ENCODE measurements around the gene TYW5. TPM values are rescaled to one million over a fixed set of nuclear protein-coding genes. Genes with fewer than 3 reads are reported as not detected.
A peak's percentile ranks its signal among the peaks of the same experiment; 100 is the strongest.

Gene TYW5
- total RNA-seq, 1 donor from 2014 or later, result 9.2 TPM

DNA sequence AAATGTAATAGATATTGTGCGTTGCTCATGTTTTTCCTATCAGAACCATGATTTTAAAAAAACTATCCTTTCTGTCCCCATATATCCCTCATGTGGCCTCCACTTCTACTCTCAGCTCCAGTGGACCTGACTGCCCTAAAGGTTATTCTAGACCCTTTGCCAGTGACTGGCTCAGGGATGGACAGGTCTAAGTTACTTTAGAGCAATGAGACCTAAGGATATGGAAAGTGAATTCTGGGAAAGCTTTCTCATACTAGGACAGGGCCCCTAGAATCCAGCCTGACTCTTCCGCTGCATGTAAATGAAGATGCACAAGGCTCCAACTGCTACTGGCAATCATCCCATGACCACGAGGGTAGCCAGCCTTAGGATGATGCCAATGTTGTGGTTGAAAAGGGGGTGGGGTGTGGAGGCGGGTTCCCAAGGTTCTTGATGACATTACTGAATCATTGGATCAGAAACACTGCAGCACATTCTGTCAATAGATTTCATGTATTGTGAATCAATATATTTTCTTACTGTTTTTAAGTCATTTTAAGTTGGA, 22.9 kb downstream of the TYW5 start:
- Mint-ChIP-seq H3K9me3 (ENCODE audit: unreplicated experiment) (no peaks in the 10 kb centered on the region), H3K27me3 (ENCODE audit: low read depth, unreplicated experiment) (no peaks in the 10 kb centered on the region), H3K4me1 (ENCODE audit: low read depth, unreplicated experiment) (peaks cover 6% of the 10 kb centered on the region), H3K27ac (ENCODE audit: unreplicated experiment) (peak overlapping the region; percentile 58), H3K4me3 (ENCODE audit: unreplicated experiment) (no peak overlapping the region), H3K36me3 (ENCODE audit: low read depth, unreplicated experiment) (peaks cover 7% of the 10 kb centered on the region)
- Histone ChIP-seq H3K36me3 (ENCODE audit: insufficient read depth, low read length) (peaks cover 12% of the 10 kb centered on the region), H3K9ac (ENCODE audit: low read length) (no peak overlapping the region), H2AFZ (ENCODE audit: low read depth, low read length) (no peak overlapping the region), H3K4me2 (ENCODE audit: low read length) (no peak overlapping the region), H3K4me3 (ENCODE audit: insufficient read depth, low read depth, low read length) (no peak overlapping the region), H3K79me2 (ENCODE audit: insufficient read depth, low read length) (peaks cover 5% of the 10 kb centered on the region), H3K9me3 (ENCODE audit: insufficient read depth, low read depth, low read length) (no peaks in the 10 kb centered on the region), H4K20me1 (ENCODE audit: insufficient read depth, low read length) (peaks cover 4% of the 10 kb centered on the region), H3K27me3 (ENCODE audit: insufficient read depth, low read length) (no peaks in the 10 kb centered on the region), H3K27ac (ENCODE audit: low read depth, low read length) (no peak overlapping the region), H3K4me1 (ENCODE audit: insufficient read depth, low read length) (no peaks in the 10 kb centered on the region)
- DNase-seq (ENCODE audit: low read depth) (peak; percentile 50), FAIRE-seq (no peak)
- TF ChIP-seq CTCF (IDR thresholded peaks at IDR 0.05; ENCODE audit: insufficient read depth, low read depth, low read length) (no peak), EZH2 (IDR thresholded peaks at IDR 0.05; ENCODE audit: insufficient read depth, low read length) (no peak)

DNA sequence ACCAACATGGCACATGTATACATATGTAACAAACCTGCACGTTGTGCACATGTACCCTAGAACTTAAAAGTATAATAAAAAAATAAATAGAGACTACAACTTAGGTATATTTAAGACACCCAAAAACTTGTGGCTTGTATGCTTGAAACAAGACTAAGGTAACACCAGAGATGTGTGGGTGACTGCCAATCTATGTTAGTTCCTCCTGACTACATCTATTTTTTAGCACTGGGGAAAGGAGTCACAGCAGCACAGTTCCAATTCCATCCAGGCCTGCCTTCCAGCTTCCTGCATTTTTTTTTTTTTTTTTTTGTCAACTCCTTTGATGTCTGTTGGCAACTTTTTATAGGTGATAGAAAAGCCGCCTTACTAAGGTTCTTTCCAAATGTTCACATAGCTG, 26.0 kb downstream of the TYW5 start:
- Histone ChIP-seq H3K9ac (ENCODE audit: low read length) (no peak overlapping the region), H3K4me3 (ENCODE audit: insufficient read depth, low read depth, low read length) (no peak overlapping the region), H3K27me3 (ENCODE audit: insufficient read depth, low read length) (no peaks in the 10 kb centered on the region), H3K4me1 (ENCODE audit: insufficient read depth, low read length) (no peaks in the 10 kb centered on the region), H3K9me3 (ENCODE audit: insufficient read depth, low read depth, low read length) (no peaks in the 10 kb centered on the region), H4K20me1 (ENCODE audit: insufficient read depth, low read length) (peaks cover 11% of the 10 kb centered on the region), H3K36me3 (ENCODE audit: insufficient read depth, low read length) (peaks cover 17% of the 10 kb centered on the region), H3K79me2 (ENCODE audit: insufficient read depth, low read length) (peaks cover 30% of the 10 kb centered on the region), H3K27ac (ENCODE audit: low read depth, low read length) (no peak overlapping the region), H2AFZ (ENCODE audit: low read depth, low read length) (no peak overlapping the region), H3K4me2 (ENCODE audit: low read length) (no peak overlapping the region)
- FAIRE-seq, result no peak
- Mint-ChIP-seq H3K36me3 (ENCODE audit: low read depth, unreplicated experiment) (peaks cover 7% of the 10 kb centered on the region), H3K27me3 (ENCODE audit: low read depth, unreplicated experiment) (no peaks in the 10 kb centered on the region), H3K4me3 (ENCODE audit: unreplicated experiment) (no peak overlapping the region), H3K4me1 (ENCODE audit: low read depth, unreplicated experiment) (peaks cover 7% of the 10 kb centered on the region), H3K9me3 (ENCODE audit: unreplicated experiment) (no peaks in the 10 kb centered on the region), H3K27ac (ENCODE audit: unreplicated experiment) (no peak overlapping the region)
- DNase-seq (ENCODE audit: low read depth), result no peak
- TF ChIP-seq EZH2 (IDR thresholded peaks at IDR 0.05; ENCODE audit: insufficient read depth, low read length), result no peak
- TF ChIP-seq CTCF (IDR thresholded peaks at IDR 0.05; ENCODE audit: insufficient read depth, low read depth, low read length), result no peak

DNA sequence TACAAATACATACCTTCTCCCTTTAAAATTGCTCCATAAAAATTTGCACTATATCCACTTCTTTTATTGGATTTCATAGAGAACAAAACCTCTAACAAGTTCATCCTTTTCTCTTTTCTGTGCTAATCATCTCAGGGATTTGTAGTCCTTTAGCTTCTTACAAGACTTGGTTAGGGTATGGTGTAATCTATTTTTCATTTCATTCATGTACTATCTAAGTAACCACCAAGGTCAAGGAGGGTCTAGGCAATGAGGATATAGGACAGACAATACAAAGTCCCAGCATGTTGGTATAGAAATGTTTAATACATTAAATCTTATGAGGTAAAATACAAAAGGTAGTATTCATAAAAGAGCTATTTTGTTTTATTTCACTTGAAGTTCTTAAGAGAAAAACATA, 26.7 kb downstream of the TYW5 start:
- H3K27me3 ChIP-seq (ENCODE audit: insufficient read depth, low read length), result no peaks in the 10 kb centered on the region
- H3K9me3 ChIP-seq (ENCODE audit: insufficient read depth, low read depth, low read length), result no peaks in the 10 kb centered on the region
- H3K9ac ChIP-seq (ENCODE audit: low read length), result no peak overlapping the region
- no peak overlapping the region for H3K27ac ChIP-seq (ENCODE audit: low read depth, low read length)
- no peak for DNase-seq (ENCODE audit: low read depth)
- no peak overlapping the region for H2AFZ ChIP-seq (ENCODE audit: low read depth, low read length)
- Mint-ChIP-seq H3K9me3 (ENCODE audit: unreplicated experiment) (no peaks in the 10 kb centered on the region), H3K4me1 (ENCODE audit: low read depth, unreplicated experiment) (peaks cover 12% of the 10 kb centered on the region), H3K36me3 (ENCODE audit: low read depth, unreplicated experiment) (peaks cover 7% of the 10 kb centered on the region), H3K27me3 (ENCODE audit: low read depth, unreplicated experiment) (no peaks in the 10 kb centered on the region), H3K4me3 (ENCODE audit: unreplicated experiment) (no peak overlapping the region), H3K27ac (ENCODE audit: unreplicated experiment) (no peak overlapping the region)
- peaks cover 36% of the 10 kb centered on the region for H3K79me2 ChIP-seq (ENCODE audit: insufficient read depth, low read length)
- FAIRE-seq, result no peak
- no peaks in the 10 kb centered on the region for H3K4me1 ChIP-seq (ENCODE audit: insufficient read depth, low read length)
- H3K4me2 ChIP-seq (ENCODE audit: low read length), result no peak overlapping the region
- TF ChIP-seq EZH2 (IDR thresholded peaks at IDR 0.05; ENCODE audit: insufficient read depth, low read length), result no peak
- TF ChIP-seq CTCF (IDR thresholded peaks at IDR 0.05; ENCODE audit: insufficient read depth, low read depth, low read length), result no peak
- peaks cover 15% of the 10 kb centered on the region for H4K20me1 ChIP-seq (ENCODE audit: insufficient read depth, low read length)
- peaks cover 17% of the 10 kb centered on the region for H3K36me3 ChIP-seq (ENCODE audit: insufficient read depth, low read length)
- no peak overlapping the region for H3K4me3 ChIP-seq (ENCODE audit: insufficient read depth, low read depth, low read length)

All from astrocyte (in vitro differentiated cells and primary cell).